Adipose tissue (tissue), 3 donors: ENCODE data around the gene RUNX3. TPM values are rescaled to one million over a fixed set of nuclear protein-coding genes. Genes with fewer than 3 reads are reported as not detected.

Experiments
- H3K27ac ChIP-seq: one replicate; pipeline ENCODE4 v1.5.1; 2013; ENCODE audit warnings: low read depth, low read length
- WGBS, 3 donors: extraction: QIAGEN DNeasy Blood & Tissue Kit; methylation state at CpG; one replicate each; pipeline ENCODE4 v1.1.7; 2013; 5-methylcytosine and 5-hydroxymethylcytosine counted together
- polyA plus RNA-seq, 3 donors: library from polyadenylated mRNA; stranded (reverse); fragments of 200-250 nt; gene quantifications; one replicate each; pipeline ENCODE4 v1.2.3, GENCODE V29; 2013
- donor health status: healthy with polysubstance abuse.
- donor health status: Bipolar disorder and iron deficiency.
- donor health status: healthy.

Gene RUNX3
- polyA plus RNA-seq, 3 donors, result 0.67 to 2.0 (median 0.70) TPM

- 28 to 39% (median 36%) methylated on average over 8 of the region's 8 CpGs for WGBS, 3 donors
- H3K27ac ChIP-seq, result no peak overlapping the region
Measured at GRCh38 chr1:24864370-24864777, 65.7 kb downstream of the RUNX3 start.

GRCh38 chr1:24862775-24863483 is 67.1 kb downstream of the RUNX3 start:
- WGBS, 3 donors, result 85 to 88% (median 86%) methylated on average over 12 of the region's 12 CpGs
- H3K27ac ChIP-seq, result no peak overlapping the region

- WGBS, 3 donors, result 53 to 66% (median 65%) methylated on average over 27 to 28 of the region's 28 CpGs
- no peak overlapping the region for H3K27ac ChIP-seq
Measured at GRCh38 chr1:24861821-24862727, 68.0 kb downstream of the RUNX3 start.

GRCh38 chr1:24860841-24861240 is 69.2 kb downstream of the RUNX3 start:
- H3K27ac ChIP-seq, result no peak overlapping the region
- WGBS, 3 donors, result 81 to 90% (median 85%) methylated on average over 15 of the region's 15 CpGs

- no peak overlapping the region for H3K27ac ChIP-seq
- 81 to 87% (median 86%) methylated on average over 10 of the region's 10 CpGs for WGBS, 3 donors
Measured at GRCh38 chr1:24859063-24860010, 70.7 kb downstream of the RUNX3 start.

GRCh38 chr1:24858277-24858676 is 71.8 kb downstream of the RUNX3 start:
- no peak overlapping the region for H3K27ac ChIP-seq
- whole genome bisulfite sequencing, 3 donors, result 88 to 97% (median 91%) methylated on average over 1 of the region's 1 CpG

- 73 to 89% (median 82%) methylated on average over 6 of the region's 6 CpGs for WGBS, 3 donors
- H3K27ac ChIP-seq, result no peak overlapping the region
Measured at GRCh38 chr1:24857507-24858133, 72.5 kb downstream of the RUNX3 start.

- H3K27ac ChIP-seq, result no peak overlapping the region
- 78 to 90% (median 79%) methylated on average over 16 of the region's 16 CpGs for WGBS, 3 donors
Measured at GRCh38 chr1:24856787-24857506, 73.1 kb downstream of the RUNX3 start.

- no peak overlapping the region for H3K27ac ChIP-seq
- 57 to 72% (median 63%) methylated on average over 5 of the region's 5 CpGs for WGBS, 3 donors
Measured at GRCh38 chr1:24855474-24855873, 74.6 kb downstream of the RUNX3 start.

GRCh38 chr1:24853649-24854048 is 76.4 kb downstream of the RUNX3 start:
- H3K27ac ChIP-seq, result no peak overlapping the region
- 63 to 71% (median 67%) methylated on average over 6 of the region's 6 CpGs for WGBS, 3 donors

GRCh38 chr1:24850328-24850920 is 79.7 kb downstream of the RUNX3 start:
- 56 to 69% (median 60%) methylated on average over 6 of the region's 6 CpGs for WGBS, 3 donors

GRCh38 chr1:24849672-24850295 is 80.3 kb downstream of the RUNX3 start:
- H3K27ac ChIP-seq, result no peak overlapping the region
- WGBS, 3 donors, result 37 to 49% (median 48%) methylated on average over 9 of the region's 9 CpGs

More at GRCh38 chr1:24850328-24850920, 79.7 kb downstream of the RUNX3 start:
- H3K27ac ChIP-seq, result no peak overlapping the region

Other genes starting within 250 kb of the RUNX3 start
- 100 to 1,000 TPM in 2 of 3 donors, 10 to 100 TPM in 1; 20.4 to 114 (median 101) TPM for gene CLIC4, start 184.8 kb downstream of the RUNX3 start, polyA plus RNA-seq